Stimulated activated CD4-positive, alpha-beta T cell treated with anti-CD3 and anti-CD28 coated beads, TNF-alpha, amount 100 ng/mL, for 24 hours (primary cell): ENCODE results near the gene TBC1D23.
"Not testable (repeated sequence)": the region's sequence is repeated elsewhere in the genome, so short reads cannot be mapped to it uniquely, and the experiment has no call there.

Experiments used
- DNase-seq, 3 experiments: peaks; one replicate each; pipeline ENCODE4 v3.0.0-alpha.2; 2020; ENCODE audit warnings: low read depth in 3 of 3

TBC1D23 gene

GRCh38 chr3:100351770-100352169 lies 91.0 kb downstream of the TBC1D23 start:
- not testable (repeated sequence) for DNase-seq

- no peak for DNase-seq
These were observed 91.8 kb downstream of the TBC1D23 start for GRCh38 chr3:100352296-100353231.

DNA sequence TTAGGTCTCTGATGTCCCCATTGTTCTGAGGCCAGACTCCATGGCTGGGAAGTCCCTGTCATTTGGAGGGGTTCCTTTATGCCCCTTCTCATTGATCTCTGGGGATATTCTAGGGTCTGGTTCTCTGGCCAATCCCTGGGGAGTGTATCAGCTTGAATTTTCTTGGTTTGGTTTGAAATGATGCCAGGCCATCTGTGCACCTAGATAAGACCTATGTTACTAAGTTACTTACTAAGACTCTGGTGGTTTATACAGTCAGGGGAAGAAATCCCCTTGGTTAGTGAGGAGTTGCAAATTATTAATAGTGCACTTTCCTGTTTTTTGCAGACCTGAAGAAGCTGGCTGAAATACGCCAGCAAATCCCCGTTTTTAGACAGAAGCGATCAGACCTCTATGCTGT lies 94.1 kb downstream of the TBC1D23 start:
- DNase-seq: no peak

- DNase-seq: no peak
These were observed 97.6 kb downstream of the TBC1D23 start for GRCh38 chr3:100358413-100358812.

DNA sequence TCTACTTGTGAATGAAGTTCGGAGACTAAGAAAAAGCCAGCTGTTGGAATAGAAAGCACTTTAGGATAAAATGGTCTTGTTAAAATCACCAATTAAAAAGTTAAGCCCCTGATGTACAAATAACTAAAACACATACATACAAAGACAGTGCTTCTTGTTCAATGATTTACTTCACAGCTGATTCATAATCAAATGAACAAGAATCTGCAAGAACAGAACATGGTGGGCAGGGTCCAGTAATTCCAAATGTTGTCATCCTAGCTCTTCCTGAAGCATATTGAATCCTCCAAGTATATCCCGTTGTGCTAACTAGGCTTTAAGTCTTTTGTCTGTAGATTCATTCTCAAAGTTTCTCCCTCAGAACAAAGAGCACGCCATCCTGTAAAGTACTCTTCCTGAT lies 98.2 kb downstream of the TBC1D23 start:
- no peak for DNase-seq

- DNase-seq: no peak
These were observed 100.1 kb downstream of the TBC1D23 start for GRCh38 chr3:100360757-100361496.

DNA sequence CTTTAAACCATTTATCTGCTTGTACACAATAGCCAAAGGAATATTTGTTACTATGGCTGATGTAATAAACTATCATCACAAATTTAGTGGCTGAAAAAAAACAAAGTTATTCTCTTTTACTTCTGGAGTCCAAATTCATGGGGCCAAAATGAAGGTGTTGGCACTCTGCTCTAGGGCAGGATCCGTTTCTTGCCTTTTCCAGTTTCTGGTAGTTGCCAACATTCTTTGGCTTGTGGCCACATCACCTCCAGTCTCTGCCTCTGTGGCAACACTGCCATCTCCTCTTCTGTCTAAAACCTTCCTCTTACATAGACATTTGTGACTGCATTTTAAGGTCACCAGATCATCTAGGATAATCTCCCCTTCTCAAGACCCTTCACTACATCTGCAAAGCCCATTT lies 101.1 kb downstream of the TBC1D23 start:
- no peak for DNase-seq

DNA sequence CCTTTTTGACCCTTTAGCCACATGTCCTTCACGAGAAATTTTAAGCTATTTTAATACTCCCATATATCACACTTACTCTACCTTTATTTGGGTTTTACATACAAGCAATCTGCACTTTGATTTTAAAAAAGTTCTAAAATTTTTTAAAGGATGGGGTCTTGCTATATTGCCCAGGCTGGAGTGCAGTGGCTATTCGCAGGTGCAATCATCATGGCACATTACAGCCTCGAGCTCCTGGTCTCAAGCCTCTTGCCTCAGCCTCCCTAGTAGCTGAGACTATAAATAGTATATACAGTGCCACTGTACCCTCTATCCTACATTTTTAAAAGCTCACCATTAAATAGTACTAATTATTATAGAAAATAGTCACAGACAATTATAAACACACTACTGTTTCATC lies 103.6 kb downstream of the TBC1D23 start:
- DNase-seq: no peak

DNA sequence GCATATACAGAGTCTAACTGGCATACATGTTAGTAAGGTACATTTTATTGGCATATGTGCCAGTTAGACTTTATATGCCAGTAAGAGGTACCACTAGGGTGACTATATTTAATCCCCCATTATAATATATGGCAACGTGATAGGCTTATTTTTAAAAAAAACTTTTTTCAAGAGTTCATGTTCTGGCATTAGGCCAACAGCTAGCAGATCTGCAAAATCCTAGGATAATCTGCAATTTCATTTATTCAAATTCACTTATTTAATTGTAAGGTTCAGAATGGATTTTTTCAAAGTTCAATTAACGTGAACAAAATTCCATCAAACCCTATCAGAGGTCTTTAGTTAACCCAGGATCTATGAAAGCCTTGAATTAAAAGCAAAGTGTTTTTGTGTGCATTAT lies 105.6 kb downstream of the TBC1D23 start:
- no peak for DNase-seq

DNA sequence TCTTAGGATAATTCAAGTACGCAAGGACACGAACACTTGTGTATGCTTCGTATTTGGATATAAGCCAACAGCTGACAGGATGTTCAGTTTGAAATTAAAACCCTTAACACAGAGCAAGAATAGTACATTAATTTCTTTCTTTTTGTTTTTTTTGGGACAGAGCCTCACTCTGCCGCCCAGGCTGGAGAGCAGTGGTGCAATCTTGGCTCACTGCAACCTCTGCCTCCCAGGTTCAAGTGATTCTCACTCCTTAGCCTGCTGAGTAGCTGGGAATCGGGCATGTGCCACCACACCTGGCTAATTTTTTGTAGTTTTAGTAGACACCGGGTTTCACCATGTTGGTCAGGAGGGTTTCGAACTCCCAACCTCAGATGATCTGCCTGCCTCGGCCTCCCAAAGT lies 107.6 kb downstream of the TBC1D23 start:
- no peak for DNase-seq

DNA sequence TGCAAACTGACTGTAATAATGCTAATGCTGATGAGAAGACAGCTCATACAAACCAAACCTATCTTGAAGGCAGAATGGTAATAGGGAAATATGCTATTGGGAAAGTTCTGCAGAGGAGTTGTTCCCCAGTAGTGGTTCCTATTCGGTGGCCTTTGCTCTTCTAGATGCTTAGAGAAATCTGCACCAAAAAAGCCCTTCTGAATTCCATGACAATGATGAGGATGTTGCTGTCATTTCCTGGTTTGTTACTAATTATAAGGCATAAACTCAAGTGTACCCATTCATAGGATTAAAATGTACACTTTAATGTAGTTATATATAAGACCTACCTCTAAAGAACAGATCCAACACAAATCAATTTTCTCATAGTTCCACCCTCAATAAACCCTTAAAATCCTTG lies 110.0 kb downstream of the TBC1D23 start:
- no peak for DNase-seq

DNA sequence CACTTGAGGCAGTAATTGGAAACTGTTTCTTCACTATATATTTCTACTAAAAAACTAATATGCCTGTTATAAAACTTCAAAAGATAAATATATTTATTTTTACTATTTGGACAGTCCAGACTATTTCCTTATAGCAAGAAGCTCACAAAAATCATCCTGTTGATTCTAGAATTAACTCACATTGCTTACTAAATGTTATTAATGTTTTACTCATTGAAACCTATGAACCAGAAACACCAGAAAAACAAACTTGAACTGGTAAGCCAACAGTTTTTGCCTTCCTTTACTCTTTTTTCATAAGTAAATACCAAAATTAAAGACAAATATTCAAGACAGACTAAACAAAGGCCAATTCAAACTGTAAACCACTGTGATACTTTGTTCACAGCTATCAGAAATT lies 113.7 kb downstream of the TBC1D23 start:
- no peak for DNase-seq
